GM19238 (cell line): ENCODE results near the gene TUBA1C.
"Not testable (repeated sequence)": the region's sequence is repeated elsewhere in the genome, so short reads cannot be mapped to it uniquely, and the experiment has no call there.

Source experiments
- DNase-seq: peaks from one replicate; pipeline ENCODE4 v3.0.0; 2011; ENCODE audit warnings: low spot score; ENCODE audit not compliant: insufficient read length

The TUBA1C gene

GRCh38 chr12:49282740-49283375 is 18.0 kb downstream of the TUBA1C start:
- DNase-seq = not testable (repeated sequence)

- DNase-seq = no peak
Observed at GRCh38 chr12:49283541-49284429, 18.9 kb downstream of the TUBA1C start.

- DNase-seq = no peak
Observed at GRCh38 chr12:49284672-49285071, 19.8 kb downstream of the TUBA1C start.

GRCh38 chr12:49287876-49288275 is 23.0 kb downstream of the TUBA1C start:
- no peak for DNase-seq

- DNase-seq = peak; percentile 62
Observed at GRCh38 chr12:49288412-49288853, 23.6 kb downstream of the TUBA1C start.

- DNase-seq = no peak
Observed at GRCh38 chr12:49288922-49289555, 24.2 kb downstream of the TUBA1C start.

- no peak for DNase-seq
Observed at GRCh38 chr12:49292729-49293055, 27.8 kb downstream of the TUBA1C start.

- DNase-seq = no peak
Observed at GRCh38 chr12:49293056-49293956, 28.4 kb downstream of the TUBA1C start.

- no peak for DNase-seq
Observed at GRCh38 chr12:49294086-49294803, 29.4 kb downstream of the TUBA1C start.

GRCh38 chr12:49294804-49295081 is 29.9 kb downstream of the TUBA1C start:
- DNase-seq = no peak

- DNase-seq = no peak
Observed at GRCh38 chr12:49295082-49295936, 30.4 kb downstream of the TUBA1C start, which contains the start of gene PRPH. Gene PRPH, plus strand, starts transcription at chr12:49295147. Its CDS starts 54 bp downstream, at chr12:49295201.

GRCh38 chr12:49296034-49296835 is 31.4 kb downstream of the TUBA1C start:
- peak; percentile 79 for DNase-seq

GRCh38 chr12:49296836-49297694 is 32.2 kb downstream of the TUBA1C start:
- DNase-seq = no peak

GRCh38 chr12:49297695-49298060 is 32.8 kb downstream of the TUBA1C start:
- DNase-seq = no peak

- no peak for DNase-seq
Observed at GRCh38 chr12:49298160-49298559, 33.3 kb downstream of the TUBA1C start.

GRCh38 chr12:49301760-49302159 is 36.9 kb downstream of the TUBA1C start:
- DNase-seq = no peak

- no peak for DNase-seq
Observed at GRCh38 chr12:49304161-49304560, 39.3 kb downstream of the TUBA1C start.
